Germinal center (tissue), 1 donor: Measurements from ENCODE around the gene WNK4.
A peak's percentile ranks its signal among the peaks of the same experiment; 100 is the strongest.
"Not testable (repeated sequence)": the region's sequence is repeated elsewhere in the genome, so short reads cannot be mapped to it uniquely, and the experiment has no call there.

Source experiments
- DNase-seq: peaks from one replicate; pipeline ENCODE4 v3.0.0; 2012; ENCODE audit warnings: mixed read lengths, low spot score

Gene WNK4

GRCh38 chr17:42779936-42780850 is at the start of gene WNK4:
WNK4 (plus strand) TSS chr17:42780610; CDS start chr17:42780699, 89 bp downstream.
- DNase-seq = peak; percentile 38

- no peak for DNase-seq
Observed at GRCh38 chr17:42740699-42741098, 39.7 kb upstream of the WNK4 start.

- DNase-seq = not testable (repeated sequence)
Observed at GRCh38 chr17:42742916-42743315, 37.5 kb upstream of the WNK4 start.

GRCh38 chr17:42743595-42744282 is 36.7 kb upstream of the WNK4 start:
- DNase-seq = no peak

GRCh38 chr17:42744283-42744805 is 36.1 kb upstream of the WNK4 start:
- DNase-seq = peak; percentile 56

- DNase-seq = peak; percentile 100
Observed at GRCh38 chr17:42744806-42745617, 35.4 kb upstream of the WNK4 start, which contains the start of gene EZH1. EZH1 (minus strand) TSS chr17:42745040; CDS start chr17:42728941, 16,099 bp downstream.

GRCh38 chr17:42748202-42748907 is 32.1 kb upstream of the WNK4 start:
- no peak for DNase-seq

GRCh38 chr17:42748908-42749798 is 31.3 kb upstream of the WNK4 start:
- DNase-seq = no peak

- no peak for DNase-seq
Observed at GRCh38 chr17:42750739-42751344, 29.6 kb upstream of the WNK4 start.

GRCh38 chr17:42751628-42752027 is 28.8 kb upstream of the WNK4 start:
- DNase-seq = no peak

GRCh38 chr17:42754782-42755181 is 25.6 kb upstream of the WNK4 start:
- no peak for DNase-seq

- peak; percentile 28 for DNase-seq
Observed at GRCh38 chr17:42759982-42760651, 20.3 kb upstream of the WNK4 start.

- peak; percentile 17 for DNase-seq
Observed at GRCh38 chr17:42760652-42761581, 19.5 kb upstream of the WNK4 start, which contains the start of gene RAMP2. RAMP2 (plus strand) TSS chr17:42761227; CDS start chr17:42761262, 35 bp downstream.

- DNase-seq = no peak
Observed at GRCh38 chr17:42761638-42762037, 18.8 kb upstream of the WNK4 start.

GRCh38 chr17:42766124-42766523 is 14.3 kb upstream of the WNK4 start:
- no peak for DNase-seq

- no peak for DNase-seq
Observed at GRCh38 chr17:42767512-42767911, 12.9 kb upstream of the WNK4 start.

GRCh38 chr17:42768006-42768405 is 12.4 kb upstream of the WNK4 start:
- not testable (repeated sequence) for DNase-seq

GRCh38 chr17:42769964-42770363 is 10.4 kb upstream of the WNK4 start:
- not testable (repeated sequence) for DNase-seq
